ENCODE measurements around the gene UGCG.

DNA sequence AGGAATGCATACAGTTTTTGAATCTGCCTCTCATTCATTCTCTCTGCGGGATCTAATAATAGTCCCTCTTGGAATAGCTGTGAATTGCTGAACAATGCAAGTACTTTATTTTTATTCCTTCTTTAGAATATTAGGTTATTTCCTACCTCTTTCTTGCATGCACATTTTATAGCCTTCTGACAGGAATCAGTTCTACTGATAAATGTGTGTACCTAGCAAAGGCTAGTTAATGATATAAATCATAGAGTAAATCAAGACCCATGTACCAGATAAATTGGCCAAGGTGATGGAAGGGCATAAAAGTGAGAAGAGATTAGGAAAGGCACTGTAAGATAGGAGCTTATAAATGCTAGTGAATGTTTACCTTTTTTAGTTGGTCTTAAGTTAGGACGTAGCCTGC lies 19.2 kb upstream of the UGCG start:
- TF ChIP-seq, protein P1, sequence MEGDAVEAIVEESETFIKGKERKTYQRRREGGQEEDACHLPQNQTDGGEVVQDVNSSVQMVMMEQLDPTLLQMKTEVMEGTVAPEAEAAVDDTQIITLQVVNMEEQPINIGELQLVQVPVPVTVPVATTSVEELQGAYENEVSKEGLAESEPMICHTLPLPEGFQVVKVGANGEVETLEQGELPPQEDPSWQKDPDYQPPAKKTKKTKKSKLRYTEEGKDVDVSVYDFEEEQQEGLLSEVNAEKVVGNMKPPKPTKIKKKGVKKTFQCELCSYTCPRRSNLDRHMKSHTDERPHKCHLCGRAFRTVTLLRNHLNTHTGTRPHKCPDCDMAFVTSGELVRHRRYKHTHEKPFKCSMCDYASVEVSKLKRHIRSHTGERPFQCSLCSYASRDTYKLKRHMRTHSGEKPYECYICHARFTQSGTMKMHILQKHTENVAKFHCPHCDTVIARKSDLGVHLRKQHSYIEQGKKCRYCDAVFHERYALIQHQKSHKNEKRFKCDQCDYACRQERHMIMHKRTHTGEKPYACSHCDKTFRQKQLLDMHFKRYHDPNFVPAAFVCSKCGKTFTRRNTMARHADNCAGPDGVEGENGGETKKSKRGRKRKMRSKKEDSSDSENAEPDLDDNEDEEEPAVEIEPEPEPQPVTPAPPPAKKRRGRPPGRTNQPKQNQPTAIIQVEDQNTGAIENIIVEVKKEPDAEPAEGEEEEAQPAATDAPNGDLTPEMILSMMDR (IDR thresholded peaks at IDR 0.05): no peak
- TF ChIP-seq POLR2A (IDR thresholded peaks at IDR 0.05): no peak

Measured in esophagus squamous epithelium (tissue), 4 donors.